Keratinocyte (primary cell): ENCODE measurements around the gene TOMM5. TPM values are rescaled to one million over a fixed set of nuclear protein-coding genes. Genes with fewer than 3 reads are reported as not detected.

Source experiments
- DNase-seq: peaks from one replicate; pipeline ENCODE4 v3.0.0-alpha.2; 2011; ENCODE audit warnings: low read depth, missing footprints, low spot score
- FAIRE-seq: peaks from 2 replicates; lab custom pipeline; 2011; peaks lifted over from hg19 to GRCh38; lab: Jason Lieb, UNC
- H2AFZ ChIP-seq: 2 replicates; pipeline ENCODE4 v1.6.0; 2012; ENCODE audit warnings: low read length, control low read depth, inconsistent platforms; ENCODE audit not compliant: control insufficient read depth
- H3K27ac ChIP-seq: 2 replicates; pipeline ENCODE4 v1.5.1; 2011; ENCODE audit warnings: low read length; ENCODE audit not compliant: control insufficient read depth, insufficient read depth
- H3K27me3 ChIP-seq: 3 replicates; pipeline ENCODE4 v1.6.0; 2011; ENCODE audit warnings: low read length; ENCODE audit not compliant: control insufficient read depth, insufficient read depth; ENCODE audit errors: extremely low read depth
- H3K36me3 ChIP-seq, 2 experiments: 2 replicates in 1 of 2; 3 replicates in 1 of 2; pipeline ENCODE4 v1.5.1; 2011; ENCODE audit warnings: low read length in 2 of 2, mild to moderate bottlenecking in 1 of 2; ENCODE audit not compliant: control insufficient read depth in 2 of 2, insufficient read depth in 2 of 2; ENCODE audit errors: extremely low read depth in 1 of 2
- H3K4me1 ChIP-seq: 3 replicates; pipeline ENCODE4 v1.5.1; 2011; ENCODE audit warnings: low read length; ENCODE audit not compliant: control insufficient read depth, insufficient read depth; ENCODE audit errors: extremely low read depth
- H3K4me2 ChIP-seq: 3 replicates; pipeline ENCODE4 v1.6.0; 2011; ENCODE audit warnings: low read depth, low read length; ENCODE audit not compliant: control insufficient read depth, insufficient read depth; ENCODE audit errors: extremely low read depth
- H3K4me3 ChIP-seq, 3 experiments: fragments of 200-600 bp in 1 of 3; sonication (generic) in 1 of 3; 2 replicates in 2 of 3; 3 replicates in 1 of 3; pipeline ENCODE4 v1.5.1; 2011 to 2016; ENCODE audit warnings: low read length in 3 of 3, mild to moderate bottlenecking in 3 of 3, control low read depth in 2 of 3, inconsistent platforms in 1 of 3, low read depth in 1 of 3, mixed read lengths in 1 of 3, mixed run types in 1 of 3, moderate library complexity in 1 of 3; ENCODE audit not compliant: control insufficient read depth in 2 of 3, insufficient read depth in 2 of 3; ENCODE audit errors: extremely low read depth in 1 of 3
- H3K79me2 ChIP-seq: 2 replicates; pipeline ENCODE4 v1.6.0; 2012; ENCODE audit warnings: low read length; ENCODE audit not compliant: control insufficient read depth, insufficient read depth
- H3K9ac ChIP-seq: 3 replicates; pipeline ENCODE4 v1.6.0; 2011; ENCODE audit warnings: low read length; ENCODE audit not compliant: control insufficient read depth, insufficient read depth; ENCODE audit errors: extremely low read depth
- H3K9me1 ChIP-seq: 3 replicates; pipeline ENCODE4 v1.6.0; 2011; ENCODE audit warnings: low read length; ENCODE audit not compliant: control insufficient read depth, insufficient read depth; ENCODE audit errors: extremely low read depth
- H3K9me3 ChIP-seq: 2 replicates; pipeline ENCODE4 v1.5.1; 2012; ENCODE audit warnings: low read depth, low read length; ENCODE audit not compliant: control insufficient read depth
- H4K20me1 ChIP-seq: 3 replicates; pipeline ENCODE4 v1.6.0; 2011; ENCODE audit warnings: low read length; ENCODE audit not compliant: control insufficient read depth, insufficient read depth; ENCODE audit errors: extremely low read depth
- EZH2 ChIP-seq: IDR thresholded peaks from one replicate; pipeline ENCODE4 v1.6.1; 2012; ENCODE audit warnings: inconsistent platforms, mild to moderate bottlenecking, low read length, moderate library complexity
- dilution Hi-C: fragments of 300-500 bp; cut with MboI; formaldehyde crosslinking; loops from one replicate; pipeline ENCODE4 v1.7.0; 2020; ENCODE audit warnings: low sequenced_read_pairs; ENCODE audit not compliant: extremely low pct_ligation_motif_present
- polyA minus RNA-seq, 3 experiments: library from RNA; depleted of rRNA, polyadenylated mRNA; stranded (reverse); fragments of >200 nt; gene quantifications; 1 replicate in 1 of 3; 2 replicates in 1 of 3; 3 replicates in 1 of 3; pipeline ENCODE4 v1.2.3, GENCODE V29; 2011
- polyA plus RNA-seq, 5 experiments: library from polyadenylated mRNA; depleted of rRNA in 3 of 5; stranded (reverse) in 3 of 5; stranded (forward) in 1 of 5; unstranded in 1 of 5; fragments of >200 nt; gene quantifications; 1 replicate in 1 of 5; 2 replicates in 3 of 5; 3 replicates in 1 of 5; pipeline versions ENCODE4 v1.2.1 to v1.2.3, GENCODE V29; 2011 to 2012; ENCODE audit warnings: missing spikeins in 2 of 5, low read depth in 1 of 5, low replicate concordance in 1 of 5
- TF ChIP-seq, protein P1 (sequence below), 3 experiments: IDR thresholded peaks in 1 of 3; conservative IDR thresholded peaks in 1 of 3; optimal IDR thresholded peaks in 1 of 3; 2 replicates in 2 of 3; 3 replicates in 1 of 3; pipeline versions ENCODE3 to v1.5.1; 2011; ENCODE audit warnings: low read length in 3 of 3, mild to moderate bottlenecking in 3 of 3, moderate library complexity in 2 of 3, control low read depth in 1 of 3, inconsistent platforms in 1 of 3; ENCODE audit not compliant: insufficient read depth in 2 of 3; ENCODE audit errors: extremely low read depth in 1 of 3

The TOMM5 gene
- polyA plus RNA-seq (175 to 232 TPM (median 193 TPM) in 3 replicates), polyA minus RNA-seq (34.8 to 89.5 TPM (median 69.6 TPM) in 3 replicates)
- 78.2 TPM for polyA plus RNA-seq (2011; ENCODE audit: low read depth)
- polyA plus RNA-seq (2011; cell fraction: cytosol; rRNA removed), result 204 and 272 TPM in 2 replicates
- 45.2 and 62.2 TPM in 2 replicates for polyA plus RNA-seq (2011; cell fraction: nucleus; rRNA removed)
- 195 and 197 TPM in 2 replicates for polyA plus RNA-seq (2012; ENCODE audit: low replicate concordance)
- polyA minus RNA-seq (2011; cell fraction: cytosol; rRNA and poly(A)+ RNA removed), result 92.1 TPM
- 15.9 and 20.6 TPM in 2 replicates for polyA minus RNA-seq (2011; cell fraction: nucleus; rRNA and poly(A)+ RNA removed)

DNA sequence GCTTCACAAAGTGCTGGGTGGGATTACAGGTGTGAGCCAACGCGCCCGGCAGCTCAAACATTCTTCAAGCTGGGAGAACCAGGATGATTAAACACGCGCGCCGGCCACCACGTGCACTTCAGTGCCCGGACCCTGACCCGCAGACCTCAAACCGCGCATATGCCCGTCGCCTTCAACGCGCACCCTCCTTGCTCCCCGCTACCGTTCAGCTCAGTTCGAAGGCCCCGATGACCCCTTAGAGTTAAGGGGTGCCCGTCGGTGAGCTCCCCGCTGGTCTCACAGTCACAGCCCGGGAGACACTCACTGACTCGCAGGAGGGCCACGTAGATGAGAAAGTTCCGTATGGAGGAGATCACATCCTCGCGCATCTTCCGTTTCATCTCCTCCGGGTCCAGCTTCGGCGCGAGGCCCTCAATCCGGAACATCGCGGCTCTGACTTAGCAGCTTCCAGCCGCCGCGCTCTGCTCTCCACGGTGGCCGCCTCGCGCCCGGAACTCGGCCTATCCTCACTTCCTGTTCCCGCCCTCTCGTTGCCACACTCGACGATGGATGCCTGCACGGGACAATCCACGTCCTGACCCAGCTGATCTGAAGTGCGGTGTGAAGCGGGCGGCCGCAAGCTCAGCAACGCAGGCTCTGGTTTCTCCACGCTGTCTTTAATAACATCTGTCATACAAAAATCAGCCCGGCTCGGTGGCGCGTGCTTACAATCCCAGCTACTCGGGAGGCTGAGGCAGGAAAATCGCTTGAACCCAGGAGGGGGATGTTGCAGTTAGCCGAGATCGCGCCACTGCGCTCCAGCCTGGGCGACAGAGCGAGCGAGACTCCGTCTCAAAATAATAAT is at the start of gene TOMM5:
Gene TOMM5 (minus strand): TSS at position 490 of the 844 bp plus-strand sequence. CDS start 65 bp downstream, at position 425.
- Histone ChIP-seq H3K9me1 (no peaks in the 10 kb centered on the region), H3K4me2 (peak within 1 kb of the TSS; percentile 76), H3K27ac (peak within 1 kb of the TSS; percentile 93), H3K27me3 (no peaks in the 10 kb centered on the region), H4K20me1 (peaks cover 11% of the 10 kb centered on the region), H3K79me2 (peaks cover 51% of the 10 kb centered on the region), H3K4me1 (peaks cover 17% of the 10 kb centered on the region), H3K9ac (peak within 1 kb of the TSS; percentile 99), H3K9me3 (no peaks in the 10 kb centered on the region), H2AFZ (peak within 1 kb of the TSS; percentile 96), H3K36me3 (peaks cover 4 to 22% of the 10 kb centered on the region in 2 experiments), H3K4me3 (peak within 1 kb of the TSS; percentile 93 to 99 (median 94))
- peak; percentile 45 for DNase-seq
- TF ChIP-seq EZH2, result no peak
- TF ChIP-seq, protein P1, sequence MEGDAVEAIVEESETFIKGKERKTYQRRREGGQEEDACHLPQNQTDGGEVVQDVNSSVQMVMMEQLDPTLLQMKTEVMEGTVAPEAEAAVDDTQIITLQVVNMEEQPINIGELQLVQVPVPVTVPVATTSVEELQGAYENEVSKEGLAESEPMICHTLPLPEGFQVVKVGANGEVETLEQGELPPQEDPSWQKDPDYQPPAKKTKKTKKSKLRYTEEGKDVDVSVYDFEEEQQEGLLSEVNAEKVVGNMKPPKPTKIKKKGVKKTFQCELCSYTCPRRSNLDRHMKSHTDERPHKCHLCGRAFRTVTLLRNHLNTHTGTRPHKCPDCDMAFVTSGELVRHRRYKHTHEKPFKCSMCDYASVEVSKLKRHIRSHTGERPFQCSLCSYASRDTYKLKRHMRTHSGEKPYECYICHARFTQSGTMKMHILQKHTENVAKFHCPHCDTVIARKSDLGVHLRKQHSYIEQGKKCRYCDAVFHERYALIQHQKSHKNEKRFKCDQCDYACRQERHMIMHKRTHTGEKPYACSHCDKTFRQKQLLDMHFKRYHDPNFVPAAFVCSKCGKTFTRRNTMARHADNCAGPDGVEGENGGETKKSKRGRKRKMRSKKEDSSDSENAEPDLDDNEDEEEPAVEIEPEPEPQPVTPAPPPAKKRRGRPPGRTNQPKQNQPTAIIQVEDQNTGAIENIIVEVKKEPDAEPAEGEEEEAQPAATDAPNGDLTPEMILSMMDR (optimal IDR thresholded peaks at IDR 0.05 in 1 of 3, IDR thresholded peaks at IDR 0.05 in 1 of 3, conservative IDR thresholded peaks at IDR 0.05 in 1 of 3; ENCODE audit: extremely low read depth in 1 of 3, insufficient read depth in 2 of 3, low read length in 3 of 3), result no peak
- FAIRE-seq, result no peak
- dilution Hi-C loops, result loop anchor here (25.0 kb wide), 1 partner anchor 105 kb away; the partner anchor contains the start of gene POLR1E

DNA sequence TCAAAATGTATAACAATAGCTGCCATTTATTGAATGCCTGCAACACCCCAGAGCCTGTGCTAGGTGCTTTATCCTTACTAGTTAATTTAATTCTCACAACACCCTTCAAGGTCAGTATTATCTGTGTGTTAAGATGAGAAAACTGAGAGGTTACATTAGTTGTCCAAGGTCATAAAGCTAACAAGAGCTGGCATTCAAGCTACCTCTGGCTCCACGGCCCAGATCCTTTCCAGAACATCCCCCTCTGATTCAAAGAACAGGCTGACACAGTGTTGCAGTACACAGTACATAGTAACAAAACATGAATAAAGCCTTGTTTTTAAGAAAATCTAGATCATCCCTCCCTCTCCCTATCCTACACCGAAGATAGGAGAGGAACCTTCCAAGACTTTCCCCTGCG is 48.9 kb upstream of the TOMM5 start:
- FAIRE-seq (no peak), DNase-seq (no peak)
- no peak overlapping the region for H3K4me2 ChIP-seq
- H3K4me3 ChIP-seq, result no peak overlapping the region
- no peak overlapping the region for H3K27ac ChIP-seq
- dilution Hi-C loops, result no loop called here
- H3K4me1 ChIP-seq, result no peaks in the 10 kb centered on the region
- H3K9me3 ChIP-seq, result no peaks in the 10 kb centered on the region
- H3K27me3 ChIP-seq, result peaks cover 23% of the 10 kb centered on the region
- H3K9me1 ChIP-seq, result no peaks in the 10 kb centered on the region
- TF ChIP-seq EZH2, result no peak
- TF ChIP-seq, protein P1 (optimal IDR thresholded peaks at IDR 0.05 in 1 of 3, IDR thresholded peaks at IDR 0.05 in 1 of 3, conservative IDR thresholded peaks at IDR 0.05 in 1 of 3; ENCODE audit: extremely low read depth in 1 of 3, insufficient read depth in 2 of 3, low read length in 3 of 3), result no peak
- no peaks in the 10 kb centered on the region for H3K79me2 ChIP-seq
- H2AFZ ChIP-seq, result no peak overlapping the region
- no peaks in the 10 kb centered on the region for H4K20me1 ChIP-seq
- no peak overlapping the region for H3K9ac ChIP-seq
- no peaks in the 10 kb centered on the region for H3K36me3 ChIP-seq
